ENCODE results near the gene SS18L1. TPM values are rescaled to one million over a fixed set of nuclear protein-coding genes. Genes with fewer than 3 reads are reported as not detected.
"Not testable (repeated sequence)": the region's sequence is repeated elsewhere in the genome, so short reads cannot be mapped to it uniquely, and the experiment has no call there.

SS18L1 gene
- total and polyA plus RNA-seq, 2 donors (not counting 1 experiment from before 2014, with no cell fraction given), result 4.7 to 7.4 TPM

- H3K36me3 ChIP-seq (ENCODE audit: control insufficient read depth, insufficient read depth, low read length), result peaks cover 3% of the 10 kb centered on the region
- H3K4me1 ChIP-seq (ENCODE audit: control insufficient read depth, extremely low read depth, insufficient read depth, low read length), result no peaks in the 10 kb centered on the region
- H3K9ac ChIP-seq (ENCODE audit: insufficient read depth, low read length), result no peak overlapping the region
- H3K4me3 ChIP-seq (replicated peaks in 1 of 4; ENCODE audit: control extremely low read depth in 1 of 4, insufficient read depth in 1 of 4, low read depth in 3 of 4, low read length in 4 of 4), result no peak overlapping the region
- no peaks in the 10 kb centered on the region for H3K9me3 ChIP-seq (ENCODE audit: control insufficient read depth, insufficient read depth, low read depth, low read length)
- H2AFZ ChIP-seq (ENCODE audit: low read length), result no peak overlapping the region
- no peaks in the 10 kb centered on the region for H3K27me3 ChIP-seq (ENCODE audit: control insufficient read depth, insufficient read depth, low read length)
- peaks cover 2% of the 10 kb centered on the region for H4K20me1 ChIP-seq (ENCODE audit: control insufficient read depth, extremely low read depth, insufficient read depth, low read length)
- no peak for DNase-seq (ENCODE audit: low read depth in 2 of 2)
- TF ChIP-seq CTCF (conservative IDR thresholded peaks at IDR 0.05 in 1 of 2, IDR thresholded peaks at IDR 0.05 in 1 of 2; ENCODE audit: low read depth in 1 of 2, low read length in 2 of 2), result no peak
- no peak for TF ChIP-seq EZH2 (IDR thresholded peaks at IDR 0.05; ENCODE audit: low read length, missing control alignments)
- peaks cover 81% of the 10 kb centered on the region for H3K79me2 ChIP-seq (ENCODE audit: control insufficient read depth, insufficient read depth, low read length)
- H3K27ac ChIP-seq (ENCODE audit: insufficient read depth, low read length), result no peak overlapping the region
- no peak overlapping the region for H3K4me2 ChIP-seq (ENCODE audit: extremely low read depth, insufficient read depth, low read length)
Measured at GRCh38 chr20:62147125-62147524, 3.6 kb downstream of the SS18L1 start.

GRCh38 chr20:62147528-62147927 lies 4.0 kb downstream of the SS18L1 start:
- no peak for DNase-seq (ENCODE audit: low read depth in 2 of 2)
- peaks cover 2% of the 10 kb centered on the region for H4K20me1 ChIP-seq (ENCODE audit: control insufficient read depth, extremely low read depth, insufficient read depth, low read length)

GRCh38 chr20:62148383-62148782 lies 4.8 kb downstream of the SS18L1 start:
- H3K27ac ChIP-seq (ENCODE audit: insufficient read depth, low read length); H3K4me1 ChIP-seq (ENCODE audit: control insufficient read depth, extremely low read depth, insufficient read depth, low read length); H3K9me3 ChIP-seq (ENCODE audit: control insufficient read depth, insufficient read depth, low read depth, low read length); H2AFZ ChIP-seq (ENCODE audit: low read length); H3K4me3 ChIP-seq (replicated peaks in 1 of 4; ENCODE audit: control extremely low read depth in 1 of 4, insufficient read depth in 1 of 4, low read depth in 3 of 4, low read length in 4 of 4); DNase-seq (ENCODE audit: low read depth in 2 of 2); H3K4me2 ChIP-seq (ENCODE audit: extremely low read depth, insufficient read depth, low read length); H3K36me3 ChIP-seq (ENCODE audit: control insufficient read depth, insufficient read depth, low read length); H3K27me3 ChIP-seq (ENCODE audit: control insufficient read depth, insufficient read depth, low read length); H3K9ac ChIP-seq (ENCODE audit: insufficient read depth, low read length); H4K20me1 ChIP-seq (ENCODE audit: control insufficient read depth, extremely low read depth, insufficient read depth, low read length): not testable (repeated sequence)
- peaks cover 74% of the 10 kb centered on the region for H3K79me2 ChIP-seq (ENCODE audit: control insufficient read depth, insufficient read depth, low read length)

More at GRCh38 chr20:62147528-62147927, 4.0 kb downstream of the SS18L1 start:
- TF ChIP-seq EZH2 (IDR thresholded peaks at IDR 0.05; ENCODE audit: low read length, missing control alignments) (no peak), CTCF (conservative IDR thresholded peaks at IDR 0.05 in 1 of 2, IDR thresholded peaks at IDR 0.05 in 1 of 2; ENCODE audit: low read depth in 1 of 2, low read length in 2 of 2) (no peak)
- H3K9me3 ChIP-seq (ENCODE audit: control insufficient read depth, insufficient read depth, low read depth, low read length), result no peaks in the 10 kb centered on the region
- H3K4me3 ChIP-seq (replicated peaks in 1 of 4; ENCODE audit: control extremely low read depth in 1 of 4, insufficient read depth in 1 of 4, low read depth in 3 of 4, low read length in 4 of 4), result no peak overlapping the region
- H3K27ac ChIP-seq (ENCODE audit: insufficient read depth, low read length), result no peak overlapping the region
- peaks cover 78% of the 10 kb centered on the region for H3K79me2 ChIP-seq (ENCODE audit: control insufficient read depth, insufficient read depth, low read length)
- H3K27me3 ChIP-seq (ENCODE audit: control insufficient read depth, insufficient read depth, low read length), result no peaks in the 10 kb centered on the region
- H3K4me1 ChIP-seq (ENCODE audit: control insufficient read depth, extremely low read depth, insufficient read depth, low read length), result no peaks in the 10 kb centered on the region
- peaks cover 3% of the 10 kb centered on the region for H3K36me3 ChIP-seq (ENCODE audit: control insufficient read depth, insufficient read depth, low read length)
- no peak overlapping the region for H3K9ac ChIP-seq (ENCODE audit: insufficient read depth, low read length)
- no peak overlapping the region for H3K4me2 ChIP-seq (ENCODE audit: extremely low read depth, insufficient read depth, low read length)
- H2AFZ ChIP-seq (ENCODE audit: low read length), result no peak overlapping the region

Data from fibroblast of lung (primary cell).